HL-60 (cell line): ENCODE results near the gene SEMA3B.

Experiments used
- DNase-seq, 2 experiments: peaks; one replicate each; pipeline ENCODE4 v3.0.0-alpha.2; 2010 to 2020; ENCODE audit warnings: low read depth in 1 of 2, low spot score in 1 of 2
- H3K27ac ChIP-seq: fragments of 250-450 bp; sonication (Bioruptor Pico); replicated peaks from 2 replicates; pipeline ENCODE4 v1.5.1; 2020; ENCODE audit warnings: mild to moderate bottlenecking, moderate library complexity
- H3K27me3 ChIP-seq: fragments of 250-450 bp; sonication (Bioruptor Pico); 2 replicates; pipeline ENCODE4 v1.5.1; 2021; ENCODE audit warnings: mild to moderate bottlenecking, moderate library complexity; ENCODE audit not compliant: insufficient read depth, poor library complexity, severe bottlenecking
- H3K4me3 ChIP-seq: replicated peaks from 2 replicates; pipeline ENCODE4 v1.5.1; 2011; ENCODE audit warnings: mild to moderate bottlenecking, control low read depth, low read length; ENCODE audit not compliant: insufficient read depth
- GABPA ChIP-seq: IDR thresholded peaks from 2 replicates; pipeline ENCODE4 v1.6.1; 2012; ENCODE audit warnings: low read depth
- POLR2AphosphoS5 ChIP-seq: IDR thresholded peaks from 2 replicates; pipeline ENCODE4 v1.6.1; 2012; ENCODE audit warnings: low read depth
- SPI1 ChIP-seq: IDR thresholded peaks from 2 replicates; pipeline ENCODE4 v1.6.1; 2012; ENCODE audit warnings: low read depth, mild to moderate bottlenecking, borderline replicate concordance
- TF ChIP-seq, protein P1 (sequence below): IDR thresholded peaks from one replicate; pipeline ENCODE4 v1.5.1; 2011; ENCODE audit warnings: low read length, control low read depth, inconsistent platforms; ENCODE audit not compliant: insufficient read depth
- TF ChIP-seq, protein P2 (sequence below): IDR thresholded peaks from 2 replicates; pipeline ENCODE4 v1.6.1; 2012; ENCODE audit warnings: low read depth; ENCODE audit not compliant: insufficient replicate concordance

Gene SEMA3B

DNA sequence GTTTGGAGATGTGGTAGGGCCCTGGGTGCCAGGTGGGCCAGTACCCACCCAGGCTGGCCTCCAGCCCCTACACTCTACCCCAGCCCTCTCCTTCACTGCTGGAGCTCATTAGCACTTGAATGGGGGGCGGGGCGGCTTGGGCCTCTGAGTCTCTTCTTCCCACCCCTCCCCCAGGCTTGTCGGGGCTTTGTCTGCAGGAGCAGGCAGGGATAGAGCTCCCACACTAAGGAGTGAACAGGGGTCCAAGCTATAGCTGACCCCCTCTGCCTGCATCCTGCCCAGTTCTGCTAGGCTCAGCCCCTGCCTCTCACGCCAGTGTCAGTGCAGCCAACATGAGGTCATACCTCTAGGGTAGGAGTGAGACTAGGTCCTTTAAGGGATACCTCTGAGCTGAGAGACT is 27.8 kb upstream of the SEMA3B start:
- TF ChIP-seq POLR2AphosphoS5 (no peak), GABPA (no peak), SPI1 (no peak)
- TF ChIP-seq, protein P1, sequence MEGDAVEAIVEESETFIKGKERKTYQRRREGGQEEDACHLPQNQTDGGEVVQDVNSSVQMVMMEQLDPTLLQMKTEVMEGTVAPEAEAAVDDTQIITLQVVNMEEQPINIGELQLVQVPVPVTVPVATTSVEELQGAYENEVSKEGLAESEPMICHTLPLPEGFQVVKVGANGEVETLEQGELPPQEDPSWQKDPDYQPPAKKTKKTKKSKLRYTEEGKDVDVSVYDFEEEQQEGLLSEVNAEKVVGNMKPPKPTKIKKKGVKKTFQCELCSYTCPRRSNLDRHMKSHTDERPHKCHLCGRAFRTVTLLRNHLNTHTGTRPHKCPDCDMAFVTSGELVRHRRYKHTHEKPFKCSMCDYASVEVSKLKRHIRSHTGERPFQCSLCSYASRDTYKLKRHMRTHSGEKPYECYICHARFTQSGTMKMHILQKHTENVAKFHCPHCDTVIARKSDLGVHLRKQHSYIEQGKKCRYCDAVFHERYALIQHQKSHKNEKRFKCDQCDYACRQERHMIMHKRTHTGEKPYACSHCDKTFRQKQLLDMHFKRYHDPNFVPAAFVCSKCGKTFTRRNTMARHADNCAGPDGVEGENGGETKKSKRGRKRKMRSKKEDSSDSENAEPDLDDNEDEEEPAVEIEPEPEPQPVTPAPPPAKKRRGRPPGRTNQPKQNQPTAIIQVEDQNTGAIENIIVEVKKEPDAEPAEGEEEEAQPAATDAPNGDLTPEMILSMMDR: no peak
- TF ChIP-seq, protein P2, sequence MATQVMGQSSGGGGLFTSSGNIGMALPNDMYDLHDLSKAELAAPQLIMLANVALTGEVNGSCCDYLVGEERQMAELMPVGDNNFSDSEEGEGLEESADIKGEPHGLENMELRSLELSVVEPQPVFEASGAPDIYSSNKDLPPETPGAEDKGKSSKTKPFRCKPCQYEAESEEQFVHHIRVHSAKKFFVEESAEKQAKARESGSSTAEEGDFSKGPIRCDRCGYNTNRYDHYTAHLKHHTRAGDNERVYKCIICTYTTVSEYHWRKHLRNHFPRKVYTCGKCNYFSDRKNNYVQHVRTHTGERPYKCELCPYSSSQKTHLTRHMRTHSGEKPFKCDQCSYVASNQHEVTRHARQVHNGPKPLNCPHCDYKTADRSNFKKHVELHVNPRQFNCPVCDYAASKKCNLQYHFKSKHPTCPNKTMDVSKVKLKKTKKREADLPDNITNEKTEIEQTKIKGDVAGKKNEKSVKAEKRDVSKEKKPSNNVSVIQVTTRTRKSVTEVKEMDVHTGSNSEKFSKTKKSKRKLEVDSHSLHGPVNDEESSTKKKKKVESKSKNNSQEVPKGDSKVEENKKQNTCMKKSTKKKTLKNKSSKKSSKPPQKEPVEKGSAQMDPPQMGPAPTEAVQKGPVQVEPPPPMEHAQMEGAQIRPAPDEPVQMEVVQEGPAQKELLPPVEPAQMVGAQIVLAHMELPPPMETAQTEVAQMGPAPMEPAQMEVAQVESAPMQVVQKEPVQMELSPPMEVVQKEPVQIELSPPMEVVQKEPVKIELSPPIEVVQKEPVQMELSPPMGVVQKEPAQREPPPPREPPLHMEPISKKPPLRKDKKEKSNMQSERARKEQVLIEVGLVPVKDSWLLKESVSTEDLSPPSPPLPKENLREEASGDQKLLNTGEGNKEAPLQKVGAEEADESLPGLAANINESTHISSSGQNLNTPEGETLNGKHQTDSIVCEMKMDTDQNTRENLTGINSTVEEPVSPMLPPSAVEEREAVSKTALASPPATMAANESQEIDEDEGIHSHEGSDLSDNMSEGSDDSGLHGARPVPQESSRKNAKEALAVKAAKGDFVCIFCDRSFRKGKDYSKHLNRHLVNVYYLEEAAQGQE: no peak
- no peak overlapping the region for H3K4me3 ChIP-seq
- DNase-seq: no peak
- H3K27ac ChIP-seq: peak overlapping the region; percentile 93
- no peaks in the 10 kb centered on the region for H3K27me3 ChIP-seq

DNA sequence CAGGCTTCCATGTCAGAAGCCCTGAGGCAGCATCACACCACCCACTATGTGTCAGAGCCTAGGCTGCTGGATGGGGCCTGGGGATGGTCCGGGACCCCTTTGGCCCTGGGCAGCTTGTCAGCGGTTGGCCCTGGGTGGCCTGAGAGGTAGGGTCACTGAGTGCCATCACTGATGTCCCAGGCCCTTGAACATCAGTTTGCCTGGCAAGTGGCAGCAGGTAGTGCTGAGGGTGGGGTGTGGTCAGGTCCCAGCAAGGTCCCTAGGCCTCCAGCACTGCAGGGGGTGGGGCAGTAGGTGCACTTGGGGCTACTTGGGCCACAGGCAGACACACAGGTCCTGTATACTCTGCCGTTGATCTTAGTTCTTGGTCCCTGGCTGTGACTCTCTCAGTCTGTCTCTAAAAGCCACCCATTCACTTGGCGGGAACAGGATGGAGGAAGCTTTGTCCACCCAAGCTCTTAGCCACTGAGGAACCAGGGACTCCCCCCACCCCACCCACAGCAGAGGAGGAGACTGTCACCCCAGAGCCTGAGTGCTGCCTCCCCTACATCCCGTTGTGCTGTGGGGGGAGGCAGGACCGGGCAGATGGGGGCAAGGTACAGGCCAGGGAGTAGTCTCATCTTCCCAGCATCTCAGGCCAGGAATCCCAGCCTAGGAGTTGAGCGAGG is 27.1 kb upstream of the SEMA3B start:
- peak in 1 of 2 experiments; percentile 34 for DNase-seq
- H3K27me3 ChIP-seq: no peaks in the 10 kb centered on the region
- TF ChIP-seq GABPA (no peak), SPI1 (no peak), POLR2AphosphoS5 (no peak)
- TF ChIP-seq, protein P2: no peak
- TF ChIP-seq, protein P1: no peak
- H3K4me3 ChIP-seq: no peak overlapping the region
- peak overlapping the region; percentile 93 for H3K27ac ChIP-seq

DNA sequence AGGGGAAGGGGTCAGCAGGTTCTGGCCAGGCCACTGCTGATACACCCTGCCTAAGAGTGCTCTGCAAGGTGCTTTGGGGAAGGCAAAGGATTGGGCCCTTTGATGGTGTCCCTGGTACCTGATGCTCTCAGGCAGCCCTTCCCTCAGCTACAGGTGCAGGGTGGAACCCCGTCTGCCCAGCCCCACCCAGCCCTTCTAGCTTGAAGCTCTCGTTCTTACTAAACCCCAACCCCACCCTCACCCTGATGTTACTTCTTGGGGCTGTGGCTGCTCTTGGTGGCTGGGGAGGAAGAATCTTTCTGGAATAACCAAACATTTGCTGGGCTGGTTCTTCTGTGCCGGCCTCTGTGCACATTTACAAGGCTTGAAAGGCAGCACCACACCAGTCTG is 26.6 kb upstream of the SEMA3B start:
- no peak for DNase-seq
- no peak overlapping the region for H3K4me3 ChIP-seq
- H3K27me3 ChIP-seq: no peaks in the 10 kb centered on the region
- TF ChIP-seq SPI1 (no peak), GABPA (no peak), POLR2AphosphoS5 (no peak)
- TF ChIP-seq, protein P2: no peak
- TF ChIP-seq, protein P1: no peak
- H3K27ac ChIP-seq: peak overlapping the region; percentile 93
